ENCODE data around the gene LRRC14B. TPM values are rescaled to one million over a fixed set of nuclear protein-coding genes. Genes with fewer than 3 reads are reported as not detected.

Gene LRRC14B
- polyA plus RNA-seq, 5 donors: 0.14 to 1.6 (median 0.16) TPM; not detected in 2

- no peak for DNase-seq
These were observed 17.7 kb upstream of the LRRC14B start for GRCh38 chr5:173392-174290.

GRCh38 chr5:174291-174600 lies 17.0 kb upstream of the LRRC14B start:
- DNase-seq: no peak

GRCh38 chr5:174876-175465 lies 16.3 kb upstream of the LRRC14B start:
- DNase-seq: no peak

GRCh38 chr5:176296-176823 lies 14.9 kb upstream of the LRRC14B start:
- DNase-seq: no peak

GRCh38 chr5:178110-178509 lies 13.2 kb upstream of the LRRC14B start:
- no peak for DNase-seq

- DNase-seq: no peak
These were observed 11.9 kb upstream of the LRRC14B start for GRCh38 chr5:179401-179800.

GRCh38 chr5:180286-180918 lies 10.9 kb upstream of the LRRC14B start:
- DNase-seq: no peak

GRCh38 chr5:181160-181559 lies 10.1 kb upstream of the LRRC14B start:
- DNase-seq: no peak

GRCh38 chr5:181566-181965 lies 9.7 kb upstream of the LRRC14B start:
- no peak for DNase-seq

- no peak for DNase-seq
These were observed 9.2 kb upstream of the LRRC14B start for GRCh38 chr5:182126-182525.

- no peak for DNase-seq
These were observed 6.8 kb upstream of the LRRC14B start for GRCh38 chr5:184471-184870.

- DNase-seq: no peak
These were observed 5.9 kb upstream of the LRRC14B start for GRCh38 chr5:185095-186070.

- DNase-seq: no peak
These were observed 4.9 kb upstream of the LRRC14B start for GRCh38 chr5:186091-187041.

GRCh38 chr5:187042-187431 lies 4.3 kb upstream of the LRRC14B start:
- no peak for DNase-seq

- DNase-seq: no peak
These were observed 3.5 kb upstream of the LRRC14B start for GRCh38 chr5:187617-188451.

GRCh38 chr5:188488-189481 lies 2.5 kb upstream of the LRRC14B start:
- peak; percentile 71 to 72 for DNase-seq

GRCh38 chr5:189486-189885 lies 1.8 kb upstream of the LRRC14B start:
- no peak for DNase-seq

- no peak for DNase-seq
These were observed 1.3 kb upstream of the LRRC14B start for GRCh38 chr5:189976-190365.

Measured in right lung (tissue), 5 donors.